H9 (cell line): ENCODE data around the gene AGO3. TPM values are rescaled to one million over a fixed set of nuclear protein-coding genes. Genes with fewer than 3 reads are reported as not detected.

Experiments used
- DNase-seq: peaks from one replicate; pipeline ENCODE4 v3.0.0-alpha.2; 2017
- H2AFZ ChIP-seq: one replicate; pipeline ENCODE4 v1.6.1; 2013; ENCODE audit warnings: mild to moderate bottlenecking, low read length, control low read depth, moderate library complexity
- H2AK5ac ChIP-seq: 2 replicates; pipeline ENCODE4 v1.6.1; 2013; ENCODE audit warnings: low read length, control low read depth, mixed read lengths; ENCODE audit not compliant: insufficient read length
- H2BK120ac ChIP-seq: one replicate; pipeline ENCODE4 v1.6.1; 2013; ENCODE audit warnings: low read depth, mild to moderate bottlenecking, low read length, control low read depth, inconsistent platforms; ENCODE audit not compliant: poor library complexity, severe bottlenecking
- H2BK12ac ChIP-seq: 2 replicates; pipeline ENCODE4 v1.6.1; 2013; ENCODE audit warnings: low read length, control low read depth, mixed read lengths, low read depth; ENCODE audit not compliant: insufficient read length
- H2BK15ac ChIP-seq: 2 replicates; pipeline ENCODE4 v1.6.1; 2013; ENCODE audit warnings: low read depth, low read length, control low read depth
- H2BK20ac ChIP-seq: one replicate; pipeline ENCODE4 v1.6.1; 2013; ENCODE audit warnings: low read depth, mild to moderate bottlenecking, low read length, control low read depth, inconsistent platforms; ENCODE audit not compliant: poor library complexity, severe bottlenecking
- H2BK5ac ChIP-seq: 2 replicates; pipeline ENCODE4 v1.6.1; 2013; ENCODE audit warnings: low read length, control low read depth, mixed read lengths; ENCODE audit not compliant: insufficient read length
- H3K14ac ChIP-seq: 2 replicates; pipeline ENCODE4 v1.6.1; 2013; ENCODE audit warnings: low read length, control low read depth; ENCODE audit not compliant: insufficient read depth
- H3K18ac ChIP-seq: 2 replicates; pipeline ENCODE4 v1.6.1; 2013; ENCODE audit warnings: low read depth, mild to moderate bottlenecking, mixed read lengths, low read length, control low read depth; ENCODE audit not compliant: insufficient read length
- H3K23ac ChIP-seq: 2 replicates; pipeline ENCODE4 v1.6.1; 2013; ENCODE audit warnings: low read length, control low read depth, mixed read lengths, low read depth; ENCODE audit not compliant: insufficient read length
- H3K23me2 ChIP-seq: 2 replicates; pipeline ENCODE4 v1.6.1; 2013; ENCODE audit warnings: low read depth, mild to moderate bottlenecking, mixed read lengths, low read length, control low read depth; ENCODE audit not compliant: insufficient read length, poor library complexity, severe bottlenecking
- H3K27ac ChIP-seq: 2 replicates; pipeline ENCODE4 v1.5.1; 2013; ENCODE audit warnings: low read length, control low read depth, mixed read lengths, low read depth; ENCODE audit not compliant: insufficient read length
- H3K27me3 ChIP-seq: 2 replicates; pipeline ENCODE4 v1.6.1; 2013; ENCODE audit warnings: low read length, control low read depth, inconsistent platforms; ENCODE audit not compliant: insufficient read depth
- H3K4ac ChIP-seq: 2 replicates; pipeline ENCODE4 v1.6.1; 2013; ENCODE audit warnings: low read depth, mild to moderate bottlenecking, control low read depth, inconsistent platforms, low read length, moderate library complexity
- H3K4me1 ChIP-seq: 2 replicates; pipeline ENCODE4 v1.6.1; 2013; ENCODE audit warnings: low read length, control low read depth, inconsistent platforms; ENCODE audit not compliant: insufficient read depth
- H3K4me2 ChIP-seq: 2 replicates; pipeline ENCODE4 v1.6.1; 2013; ENCODE audit warnings: low read length, control low read depth, mixed read lengths; ENCODE audit not compliant: insufficient read length, insufficient read depth
- H3K56ac ChIP-seq: 2 replicates; pipeline ENCODE4 v1.6.1; 2013; ENCODE audit warnings: low read depth, mild to moderate bottlenecking, mixed read lengths, low read length, control low read depth; ENCODE audit not compliant: insufficient read length
- H3K79me1 ChIP-seq: 2 replicates; pipeline ENCODE4 v1.6.1; 2013; ENCODE audit warnings: low read depth, mild to moderate bottlenecking, moderate library complexity, low read length, control low read depth, inconsistent platforms; ENCODE audit not compliant: insufficient read depth, poor library complexity, severe bottlenecking
- H3K79me2 ChIP-seq: 2 replicates; pipeline ENCODE4 v1.6.1; 2013; ENCODE audit warnings: low read length, control low read depth, inconsistent platforms; ENCODE audit not compliant: insufficient read depth
- H3K9ac ChIP-seq: 2 replicates; pipeline ENCODE4 v1.6.1; 2013; ENCODE audit warnings: low read length, control low read depth, mixed read lengths; ENCODE audit not compliant: insufficient read length; ENCODE audit errors: extremely low read depth
- H3K9me3 ChIP-seq: one replicate; pipeline ENCODE4 v1.6.1; 2013; ENCODE audit warnings: low read depth, low read length, inconsistent platforms; ENCODE audit not compliant: control insufficient read depth
- H3T11ph ChIP-seq: one replicate; pipeline ENCODE4 v1.6.1; 2013; ENCODE audit warnings: mild to moderate bottlenecking, low read length, control low read depth, inconsistent platforms
- H4K20me1 ChIP-seq: one replicate; pipeline ENCODE4 v1.6.1; 2013; ENCODE audit not compliant: control insufficient read depth, insufficient read length, insufficient read depth
- H4K5ac ChIP-seq: 2 replicates; pipeline ENCODE4 v1.6.1; 2013; ENCODE audit warnings: low read depth, mild to moderate bottlenecking, mixed read lengths, low read length, control low read depth; ENCODE audit not compliant: insufficient read length
- H4K8ac ChIP-seq: replicated peaks from 2 replicates; pipeline ENCODE4 v1.6.1; 2013; ENCODE audit warnings: low read length, control low read depth, mixed read lengths, low read depth; ENCODE audit not compliant: insufficient read length
- H4K91ac ChIP-seq: 2 replicates; pipeline ENCODE4 v1.6.1; 2013; ENCODE audit warnings: low read depth, mild to moderate bottlenecking, moderate library complexity, mixed read lengths, low read length, control low read depth; ENCODE audit not compliant: insufficient read length
- H3K27ac Mint-ChIP-seq, 3 experiments: 2 replicates in 2 of 3; 3 replicates in 1 of 3; pipeline ENCODE4 v1.8.0; 2020 to 2021; ENCODE audit warnings: mixed read lengths in 3 of 3, mild to moderate bottlenecking in 1 of 3, moderate library complexity in 1 of 3
- H3K27me3 Mint-ChIP-seq: 2 replicates; pipeline ENCODE4 v1.8.0; 2021; ENCODE audit warnings: low read depth, mild to moderate bottlenecking, moderate library complexity, mixed read lengths
- H3K36me3 Mint-ChIP-seq, 3 experiments: 2 replicates in 2 of 3; 3 replicates in 1 of 3; pipeline ENCODE4 v1.8.0; 2020 to 2021; ENCODE audit warnings: low read depth in 3 of 3, mixed read lengths in 3 of 3; ENCODE audit not compliant: insufficient read depth in 1 of 3
- H3K4me1 Mint-ChIP-seq, 2 experiments: 2 replicates each; pipeline ENCODE4 v1.8.0; 2020; ENCODE audit warnings: mixed read lengths in 2 of 2
- H3K4me3 Mint-ChIP-seq, 2 experiments: 2 replicates in 1 of 2; 3 replicates in 1 of 2; pipeline ENCODE4 v1.8.0; 2020 to 2021; ENCODE audit warnings: mild to moderate bottlenecking in 2 of 2, mixed read lengths in 2 of 2, moderate library complexity in 1 of 2
- H3K9me3 Mint-ChIP-seq, 2 experiments: 2 replicates in 1 of 2; 3 replicates in 1 of 2; pipeline ENCODE4 v1.8.0; 2020; ENCODE audit warnings: mild to moderate bottlenecking in 2 of 2, mixed read lengths in 2 of 2, moderate library complexity in 1 of 2
- CTCF ChIP-seq: fragments of 200-600 bp; sonication (generic); conservative IDR thresholded peaks from 3 replicates; pipeline ENCODE4 v1.8.0; 2021; ENCODE audit warnings: antibody characterized with exemption, mild to moderate bottlenecking
- WGBS: extraction: QIAGEN DNeasy Blood & Tissue Kit; methylation state at CpG from one replicate; pipeline ENCODE4 v1.1.7; 2013; ENCODE audit warnings: missing lambda C conversion rate, low lambda C conversion rate, mixed read lengths; ENCODE audit not compliant: insufficient read length; ENCODE audit errors: extremely low coverage; 5-methylcytosine and 5-hydroxymethylcytosine counted together
- total RNA-seq: library from RNA; stranded (reverse); gene quantifications from 2 replicates; pipeline ENCODE4 v1.2.1, GENCODE V29; 2021

The AGO3 gene
- total RNA-seq, 1 experiment from 2014 or later = 27.0 TPM

GRCh38 chr1:36007741-36008140 lies 76.8 kb downstream of the AGO3 start:
- Histone ChIP-seq H4K5ac (no peak overlapping the region), H3K23ac (no peak overlapping the region), H3T11ph (no peak overlapping the region), H2BK120ac (no peak overlapping the region), H3K4me2 (no peak overlapping the region), H3K18ac (no peak overlapping the region), H2BK12ac (no peak overlapping the region), H3K27ac (no peak overlapping the region), H2BK5ac (no peak overlapping the region), H3K4ac (no peak overlapping the region), H3K9ac (no peak overlapping the region), H3K79me1 (no peaks in the 10 kb centered on the region), H2BK20ac (no peak overlapping the region), H2BK15ac (no peak overlapping the region), H2AFZ (no peak overlapping the region), H3K56ac (no peak overlapping the region), H3K27me3 (no peaks in the 10 kb centered on the region), H3K79me2 (no peaks in the 10 kb centered on the region), H4K8ac (no peak overlapping the region), H4K20me1 (no peaks in the 10 kb centered on the region), H2AK5ac (no peak overlapping the region), H4K91ac (no peak overlapping the region), H3K4me1 (no peaks in the 10 kb centered on the region), H3K14ac (no peak overlapping the region), H3K23me2 (no peaks in the 10 kb centered on the region), H3K9me3 (no peaks in the 10 kb centered on the region)
- peaks cover 0 to 4% of the 10 kb centered on the region in 2 experiments; a peak in 2 of 4 replicates for H3K4me1 Mint-ChIP-seq
- no peaks in the 10 kb centered on the region for H3K9me3 Mint-ChIP-seq
- no peak overlapping the region for H3K4me3 Mint-ChIP-seq
- H3K27ac Mint-ChIP-seq = no peak overlapping the region
- H3K36me3 Mint-ChIP-seq = peaks cover 0 to 9% (median 4%) of the 10 kb centered on the region in 3 experiments; a peak in 2 of 7 replicates
- WGBS = no CpG with 5 or more reads among the region's 2 CpGs
- no peaks in the 10 kb centered on the region for H3K27me3 Mint-ChIP-seq
- DNase-seq = no peak
- no peak for TF ChIP-seq CTCF
